IgD-negative memory B cell (primary cell): ENCODE results near the gene ZNF749. TPM values are rescaled to one million over a fixed set of nuclear protein-coding genes. Genes with fewer than 3 reads are reported as not detected.

Experiments
- H3K27ac Mint-ChIP-seq, 3 donors: one replicate each; pipeline ENCODE4 v1.8.0; 2020 to 2022; ENCODE audit warnings: mild to moderate bottlenecking in 3 of 3, mixed read lengths in 3 of 3, moderate library complexity in 1 of 3
- H3K27me3 Mint-ChIP-seq: one replicate; pipeline ENCODE4 v1.8.0; 2021; ENCODE audit warnings: mixed read lengths
- H3K36me3 Mint-ChIP-seq: one replicate; pipeline ENCODE4 v1.8.0; 2020; ENCODE audit warnings: mild to moderate bottlenecking, mixed read lengths
- H3K4me1 Mint-ChIP-seq, 3 donors: one replicate each; pipeline ENCODE4 v1.8.0; 2020 to 2022; ENCODE audit warnings: mixed read lengths in 3 of 3, mild to moderate bottlenecking in 1 of 3
- H3K4me3 Mint-ChIP-seq, 4 donors: one replicate each; pipeline ENCODE4 v1.8.0; 2020 to 2022; ENCODE audit warnings: mild to moderate bottlenecking in 4 of 4, mixed read lengths in 4 of 4, moderate library complexity in 3 of 4
- H3K9me3 Mint-ChIP-seq, 3 donors: one replicate each; pipeline ENCODE4 v1.8.0; 2020 to 2021; ENCODE audit warnings: mixed read lengths in 3 of 3, mild to moderate bottlenecking in 1 of 3
- polyA plus RNA-seq: library from polyadenylated mRNA; unstranded; fragments of 300-500 nt; fragmentation: Illumina TruSeq; gene quantifications from one replicate; pipeline ENCODE4 v1.2.3, GENCODE V29; 2021

ZNF749 gene
- polyA plus RNA-seq = 5.4 TPM

GRCh38 chr19:57435062-57435978 is at the start of gene ZNF749:
Gene ZNF749, plus strand, starts transcription at chr19:57435325. Its CDS starts 254 bp downstream, at chr19:57435579.
- Mint-ChIP-seq H3K27ac (peak within 1 kb of the TSS; percentile 58 to 95 (median 95)), H3K4me3 (peak within 1 kb of the TSS; percentile 87 to 100 (median 98)), H3K9me3 (peaks cover 4% of the 10 kb centered on the region in 3 donors), H3K27me3 (no peaks in the 10 kb centered on the region), H3K4me1 (peaks cover 19 to 26% (median 22%) of the 10 kb centered on the region in 3 donors), H3K36me3 (peaks cover 22% of the 10 kb centered on the region)

- Mint-ChIP-seq H3K9me3 (peaks cover 2 to 15% (median 9%) of the 10 kb centered on the region in 3 donors), H3K4me3 (peak overlapping the region; percentile 87 to 99 (median 96)), H3K36me3 (peaks cover 9% of the 10 kb centered on the region), H3K27me3 (no peaks in the 10 kb centered on the region), H3K27ac (peak overlapping the region; percentile 85 to 99 (median 98)), H3K4me1 (peaks cover 21 to 26% (median 25%) of the 10 kb centered on the region in 3 donors)
Measured at GRCh38 chr19:57389194-57389729, 45.9 kb upstream of the ZNF749 start.

GRCh38 chr19:57389730-57390598 is 45.2 kb upstream of the ZNF749 start, which contains the start of gene ZNF548:
Gene ZNF548, plus strand, starts transcription at chr19:57389854. Its CDS starts 246 bp downstream, at chr19:57390100.
- Mint-ChIP-seq H3K4me1 (peaks cover 21 to 30% (median 25%) of the 10 kb centered on the region in 3 donors), H3K4me3 (peak within 1 kb of the TSS; percentile 87 to 99 (median 96)), H3K36me3 (peaks cover 12% of the 10 kb centered on the region), H3K9me3 (peaks cover 6 to 20% (median 13%) of the 10 kb centered on the region in 3 donors), H3K27me3 (no peaks in the 10 kb centered on the region), H3K27ac (peak within 1 kb of the TSS; percentile 85 to 99 (median 98))

- H3K27ac Mint-ChIP-seq = peak overlapping the region in 1 of 3 donors; percentile 34
- H3K36me3 Mint-ChIP-seq = peaks cover 52% of the 10 kb centered on the region
- no peaks in the 10 kb centered on the region for H3K27me3 Mint-ChIP-seq
- H3K4me3 Mint-ChIP-seq = no peak overlapping the region
- H3K4me1 Mint-ChIP-seq = peaks cover 11 to 14% (median 12%) of the 10 kb centered on the region in 3 donors
- peaks cover 18 to 49% (median 24%) of the 10 kb centered on the region in 3 donors for H3K9me3 Mint-ChIP-seq
Measured at GRCh38 chr19:57395710-57396109, 39.4 kb upstream of the ZNF749 start.

- Mint-ChIP-seq H3K4me1 (peaks cover 0 to 5% (median 0%) of the 10 kb centered on the region in 3 donors), H3K9me3 (peaks cover 22 to 53% (median 26%) of the 10 kb centered on the region in 3 donors), H3K27me3 (no peaks in the 10 kb centered on the region), H3K27ac (no peak overlapping the region), H3K4me3 (peak overlapping the region in 1 of 4 donors; percentile 55), H3K36me3 (peaks cover 51% of the 10 kb centered on the region)
Measured at GRCh38 chr19:57398868-57399267, 36.3 kb upstream of the ZNF749 start.

GRCh38 chr19:57403737-57404563 is 31.2 kb upstream of the ZNF749 start:
- peaks cover 5 to 18% (median 6%) of the 10 kb centered on the region in 3 donors for H3K9me3 Mint-ChIP-seq
- no peaks in the 10 kb centered on the region for H3K27me3 Mint-ChIP-seq
- no peak overlapping the region for H3K4me3 Mint-ChIP-seq
- H3K36me3 Mint-ChIP-seq = peaks cover 18% of the 10 kb centered on the region
- H3K27ac Mint-ChIP-seq = no peak overlapping the region
- peaks cover 6 to 7% (median 7%) of the 10 kb centered on the region in 3 donors for H3K4me1 Mint-ChIP-seq

- H3K27me3 Mint-ChIP-seq = no peaks in the 10 kb centered on the region
- H3K4me1 Mint-ChIP-seq = peaks cover 13 to 18% (median 16%) of the 10 kb centered on the region in 3 donors
- peak overlapping the region in 1 of 3 donors; percentile 4 for H3K27ac Mint-ChIP-seq
- H3K4me3 Mint-ChIP-seq = peak overlapping the region in 1 of 4 donors; percentile 26
- H3K9me3 Mint-ChIP-seq = peaks cover 2 to 5% (median 3%) of the 10 kb centered on the region in 3 donors
- H3K36me3 Mint-ChIP-seq = peaks cover 3% of the 10 kb centered on the region
Measured at GRCh38 chr19:57406516-57407123, 28.5 kb upstream of the ZNF749 start.

- H3K27me3 Mint-ChIP-seq = no peaks in the 10 kb centered on the region
- H3K36me3 Mint-ChIP-seq = peaks cover 17% of the 10 kb centered on the region
- peaks cover 1 to 8% (median 2%) of the 10 kb centered on the region in 3 donors for H3K9me3 Mint-ChIP-seq
- peaks cover 25 to 27% (median 26%) of the 10 kb centered on the region in 3 donors for H3K4me1 Mint-ChIP-seq
- H3K4me3 Mint-ChIP-seq = peak within 1 kb of the TSS; percentile 94 to 99 (median 97)
- peak within 1 kb of the TSS; percentile 73 to 92 (median 85) for H3K27ac Mint-ChIP-seq
Measured at GRCh38 chr19:57410877-57411671, 24.1 kb upstream of the ZNF749 start, which contains the start of gene ZNF17. Gene ZNF17, plus strand, starts transcription at chr19:57411161. Its CDS starts 2,455 bp downstream, at chr19:57413616.

- Mint-ChIP-seq H3K27me3 (no peaks in the 10 kb centered on the region), H3K4me3 (no peak overlapping the region), H3K36me3 (peaks cover 50% of the 10 kb centered on the region), H3K27ac (no peak overlapping the region), H3K9me3 (peaks cover 15 to 28% (median 26%) of the 10 kb centered on the region in 3 donors), H3K4me1 (peaks cover 3 to 13% (median 6%) of the 10 kb centered on the region in 3 donors)
Measured at GRCh38 chr19:57419439-57419838, 15.7 kb upstream of the ZNF749 start.

GRCh38 chr19:57421037-57421436 is 14.1 kb upstream of the ZNF749 start:
- Mint-ChIP-seq H3K4me1 (peaks cover under 1 to 4% (median 2%) of the 10 kb centered on the region in 3 donors), H3K4me3 (no peak overlapping the region), H3K27me3 (no peaks in the 10 kb centered on the region), H3K9me3 (peaks cover 15 to 27% (median 18%) of the 10 kb centered on the region in 3 donors), H3K27ac (no peak overlapping the region), H3K36me3 (peaks cover 38% of the 10 kb centered on the region)

- Mint-ChIP-seq H3K4me1 (peaks cover 19 to 22% (median 20%) of the 10 kb centered on the region in 3 donors), H3K27me3 (no peaks in the 10 kb centered on the region), H3K27ac (peak overlapping the region; percentile 58 to 95 (median 95)), H3K4me3 (peak overlapping the region; percentile 87 to 100 (median 98)), H3K9me3 (peaks cover 0 to 4% (median 2%) of the 10 kb centered on the region in 3 donors), H3K36me3 (peaks cover 16% of the 10 kb centered on the region)
Measured at GRCh38 chr19:57434386-57435061, 601 bp upstream of the ZNF749 start.

GRCh38 chr19:57436417-57436816 is 1.3 kb downstream of the ZNF749 start:
- Mint-ChIP-seq H3K27ac (no peak overlapping the region), H3K4me3 (peak overlapping the region; percentile 87 to 100 (median 98)), H3K9me3 (peaks cover 6 to 10% (median 6%) of the 10 kb centered on the region in 3 donors), H3K36me3 (peaks cover 25% of the 10 kb centered on the region), H3K27me3 (no peaks in the 10 kb centered on the region), H3K4me1 (peaks cover 22 to 33% (median 25%) of the 10 kb centered on the region in 3 donors)
